ENCODE results near the gene TRIP4. TPM values are rescaled to one million over a fixed set of nuclear protein-coding genes. Genes with fewer than 3 reads are reported as not detected.
A peak's percentile ranks its signal among the peaks of the same experiment; 100 is the strongest.

TRIP4 gene
- total RNA-seq, 4 donors from 2014 or later = 1.9 to 5.3 (median 3.4) TPM

GRCh38 chr15:64426845-64427465, 39.3 kb downstream of the TRIP4 start:
- Histone ChIP-seq H3K36me3 (peaks cover 0 to 28% of the 10 kb centered on the region in 2 donors), H3K27me3 (no peaks in the 10 kb centered on the region), H3K4me3 (no peak overlapping the region), H3K27ac (no peak overlapping the region), H3K9me3 (no peaks in the 10 kb centered on the region), H3K4me1 (no peaks in the 10 kb centered on the region)
- no peak for ATAC-seq
- no peak for TF ChIP-seq POLR2A (IDR thresholded peaks at IDR 0.05)
- TF ChIP-seq, protein P1, sequence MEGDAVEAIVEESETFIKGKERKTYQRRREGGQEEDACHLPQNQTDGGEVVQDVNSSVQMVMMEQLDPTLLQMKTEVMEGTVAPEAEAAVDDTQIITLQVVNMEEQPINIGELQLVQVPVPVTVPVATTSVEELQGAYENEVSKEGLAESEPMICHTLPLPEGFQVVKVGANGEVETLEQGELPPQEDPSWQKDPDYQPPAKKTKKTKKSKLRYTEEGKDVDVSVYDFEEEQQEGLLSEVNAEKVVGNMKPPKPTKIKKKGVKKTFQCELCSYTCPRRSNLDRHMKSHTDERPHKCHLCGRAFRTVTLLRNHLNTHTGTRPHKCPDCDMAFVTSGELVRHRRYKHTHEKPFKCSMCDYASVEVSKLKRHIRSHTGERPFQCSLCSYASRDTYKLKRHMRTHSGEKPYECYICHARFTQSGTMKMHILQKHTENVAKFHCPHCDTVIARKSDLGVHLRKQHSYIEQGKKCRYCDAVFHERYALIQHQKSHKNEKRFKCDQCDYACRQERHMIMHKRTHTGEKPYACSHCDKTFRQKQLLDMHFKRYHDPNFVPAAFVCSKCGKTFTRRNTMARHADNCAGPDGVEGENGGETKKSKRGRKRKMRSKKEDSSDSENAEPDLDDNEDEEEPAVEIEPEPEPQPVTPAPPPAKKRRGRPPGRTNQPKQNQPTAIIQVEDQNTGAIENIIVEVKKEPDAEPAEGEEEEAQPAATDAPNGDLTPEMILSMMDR (IDR thresholded peaks at IDR 0.05 in 4 of 5, conservative IDR thresholded peaks at IDR 0.05 in 1 of 5) = peak in 2 of 5 experiments; percentile 10 to 22
- in situ Hi-C loops (cut with MboI; ENCODE audit: low sequenced_read_pairs in 4 of 4) (loop anchor here in 2 of 4 donors (10.0 to 25.0 kb wide), 2 partner anchors 235 to 238 kb away; no protein-coding TSS in a partner anchor), intact Hi-C loops (cut with DNase I; ENCODE audit: low total_unique reads) (loop anchor here (2.0 kb wide), 1 partner anchor 254 kb away; no protein-coding TSS in a partner anchor)
- no peak for DNase-seq

GRCh38 chr15:64429448-64429847, 41.8 kb downstream of the TRIP4 start:
- no peak overlapping the region for H3K4me3 ChIP-seq
- in situ Hi-C loops (cut with MboI; ENCODE audit: low sequenced_read_pairs in 4 of 4) = loop anchor here in 2 of 4 donors (10.0 to 25.0 kb wide), 2 partner anchors 233 to 235 kb away; no protein-coding TSS in a partner anchor
- ATAC-seq = no peak
- H3K4me1 ChIP-seq = no peaks in the 10 kb centered on the region
- H3K27me3 ChIP-seq = no peaks in the 10 kb centered on the region
- H3K27ac ChIP-seq = no peak overlapping the region
- no peaks in the 10 kb centered on the region for H3K9me3 ChIP-seq
- TF ChIP-seq, protein P1 (IDR thresholded peaks at IDR 0.05 in 4 of 5, conservative IDR thresholded peaks at IDR 0.05 in 1 of 5) = no peak
- no peak for TF ChIP-seq POLR2A (IDR thresholded peaks at IDR 0.05)
- peaks cover 0 to 17% of the 10 kb centered on the region in 2 donors for H3K36me3 ChIP-seq
- intact Hi-C loops (cut with DNase I; ENCODE audit: low total_unique reads) = no loop called here
- DNase-seq = no peak

- no peak for TF ChIP-seq POLR2A (IDR thresholded peaks at IDR 0.05)
- TF ChIP-seq, protein P1 (IDR thresholded peaks at IDR 0.05 in 4 of 5, conservative IDR thresholded peaks at IDR 0.05 in 1 of 5) = no peak
- in situ Hi-C loops (cut with MboI; ENCODE audit: low sequenced_read_pairs in 4 of 4) = loop anchor here in 2 of 4 donors (10.0 to 25.0 kb wide), 2 partner anchors 232 to 235 kb away; no protein-coding TSS in a partner anchor
These were observed 42.5 kb downstream of the TRIP4 start for GRCh38 chr15:64430000-64430735.

GRCh38 chr15:64437982-64438381, 50.3 kb downstream of the TRIP4 start:
- Histone ChIP-seq H3K4me1 (no peaks in the 10 kb centered on the region), H3K9me3 (no peaks in the 10 kb centered on the region), H3K36me3 (no peaks in the 10 kb centered on the region), H3K4me3 (no peak overlapping the region), H3K27ac (no peak overlapping the region), H3K27me3 (no peaks in the 10 kb centered on the region)
- ATAC-seq = no peak
- intact Hi-C loops (cut with DNase I; ENCODE audit: low total_unique reads) (no loop called here), in situ Hi-C loops (cut with MboI; ENCODE audit: low sequenced_read_pairs in 4 of 4) (loop anchor here in 1 of 4 donors (25.0 kb wide), 1 partner anchor 224 kb away; no protein-coding TSS in a partner anchor)
- no peak for DNase-seq
- TF ChIP-seq, protein P1 (IDR thresholded peaks at IDR 0.05 in 4 of 5, conservative IDR thresholded peaks at IDR 0.05 in 1 of 5) = no peak
- TF ChIP-seq POLR2A (IDR thresholded peaks at IDR 0.05) = no peak

More at GRCh38 chr15:64430000-64430735, 42.5 kb downstream of the TRIP4 start:
- Histone ChIP-seq H3K4me3 (no peak overlapping the region), H3K4me1 (no peaks in the 10 kb centered on the region), H3K36me3 (peaks cover 0 to 10% of the 10 kb centered on the region in 2 donors), H3K9me3 (no peaks in the 10 kb centered on the region), H3K27me3 (no peaks in the 10 kb centered on the region), H3K27ac (no peak overlapping the region)
- DNase-seq (no peak), ATAC-seq (no peak)
- intact Hi-C loops (cut with DNase I; ENCODE audit: low total_unique reads) = no loop called here

Data from gastrocnemius medialis (tissue), 4 donors.